Heart right ventricle (tissue), 16 donors: ENCODE measurements around the gene TANC2. TPM values are rescaled to one million over a fixed set of nuclear protein-coding genes. Genes with fewer than 3 reads are reported as not detected.

Source experiments
- ATAC-seq, 8 donors: fragments of 200-7000 bp; cut with Tn5 transposase; one replicate each; pipeline ENCODE4 v1.9.1; 2020; ENCODE audit warnings: mild to moderate bottlenecking in 8 of 8, moderate library complexity in 8 of 8, moderate number of reproducible peaks in 1 of 8
- DNase-seq, 2 donors: peaks; one replicate each; pipeline ENCODE4 v3.0.0-alpha.2; 2020
- H3K27ac ChIP-seq, 10 donors: fragments of 200-600 bp; sonication (generic) in 2 of 10; one replicate each; pipeline versions ENCODE4 v1.5.0 to v1.8.0; 2020 to 2022; ENCODE audit warnings: mild to moderate bottlenecking in 3 of 10
- H3K27me3 ChIP-seq, 7 donors: fragments of 200-600 bp; one replicate each; pipeline ENCODE4 v1.8.0; 2021 to 2022; ENCODE audit warnings: mild to moderate bottlenecking in 2 of 7
- H3K36me3 ChIP-seq, 9 donors: fragments of 200-600 bp; sonication (generic) in 1 of 9; one replicate each; pipeline versions ENCODE4 v1.5.0 to v1.8.0; 2020 to 2022; ENCODE audit warnings: mild to moderate bottlenecking in 2 of 9
- H3K4me1 ChIP-seq, 9 donors: fragments of 200-600 bp; sonication (generic) in 1 of 9; one replicate each; pipeline versions ENCODE4 v1.5.0 to v1.8.0; 2020 to 2022; ENCODE audit warnings: mild to moderate bottlenecking in 4 of 9
- H3K4me3 ChIP-seq, 10 donors: fragments of 200-600 bp; sonication (generic) in 2 of 10; one replicate each; pipeline versions ENCODE4 v1.5.0 to v1.8.0; 2020 to 2022; ENCODE audit warnings: mild to moderate bottlenecking in 7 of 10, moderate library complexity in 2 of 10
- H3K9me3 ChIP-seq, 11 donors: fragments of 200-600 bp in 10 of 11; sonication (generic) in 2 of 11; one replicate each; pipeline versions ENCODE4 v1.5.0 to v1.8.0; 2013 to 2022; ENCODE audit warnings: mild to moderate bottlenecking in 2 of 11, control low read depth in 1 of 11, moderate library complexity in 1 of 11
- WGBS, 2 donors: extraction: QIAGEN DNeasy Blood & Tissue Kit; methylation state at CpG; one replicate each; pipeline ENCODE4 v1.1.7; 2013; ENCODE audit warnings: inconsistent platforms in 1 of 2; 5-methylcytosine and 5-hydroxymethylcytosine counted together
- intact Hi-C, 10 donors: fragments of 100-400 bp; cut with DNase I; formaldehyde crosslinking; loops; one replicate each; pipeline versions ENCODE4 v1.11.1 to v1.14.2; 2022
- polyA plus RNA-seq, 2 donors: library from polyadenylated mRNA; stranded (reverse); fragments of 200-250 nt; gene quantifications; one replicate each; pipeline ENCODE4 v1.2.3, GENCODE V29; 2013
- total RNA-seq, 10 donors: library from RNA; stranded (reverse); fragmentation: NEBNext Ultra II Directional in 3 of 10; extraction: Animal tissue kit (Norgen Biotek cat#: 25700) in 3 of 10; gene quantifications; one replicate each; pipeline versions ENCODE4 v1.2.1 to v1.2.4, GENCODE V29; 2021 to 2023
- TF ChIP-seq, protein P1 (sequence below), 9 donors: fragments of 200-600 bp; sonication (generic) in 2 of 9; IDR thresholded peaks; one replicate each; pipeline versions ENCODE4 v1.5.0 to v1.8.0; 2021 to 2022; ENCODE audit warnings: antibody characterized with exemption in 9 of 9, mild to moderate bottlenecking in 5 of 9, moderate library complexity in 1 of 9
- donor health status: Arrhythmogenic right ventricular cardiomyopathy.
- donor health status: ischemic (EF 13 %, LVEDD 7.1; RV severe dilation, severe dysfunction).
- donor health status: healthy with polysubstance abuse.
- donor health status: DM: no; HTN: yes; CAD: no.
- donor health status: DM: no; HTN: no; CAD: no.
- donor health status: ischemic (EF 25% LVEDD 6.9; RV normal size, moderate dysfunction).
- donor health status: ischemic (EF 25% LVEDD 5.7; RV mildly dilated, moderate dysfunction).
- donor health status: healthy.
- donor health status: DM: yes; HTN: yes; CAD: no.
- donor health status: Ischemic cardiomyopathy.
- donor health status: ischemic (EF 35%, LVEDD 5.7; RV mildly dilated, moderate dysfunction).
- donor health status: nonischemic (EF 11% LVEDD 7.7; RV severe dilation, severe dysfunction).
- donor health status: DM: yes; HTN: yes; CAD: no.
- donor health status: PGD.
- donor health status: ischemic (EF 29% LVEDD 5.4; RV normal size, mild dysfunction).
- donor health status: nonischemic (EF 23%, LVEDD 6.1; RV moderate dilation, normal function).

TANC2 gene
- total and polyA plus RNA-seq, 12 donors = 1.3 to 19.4 (median 8.4) TPM

DNA sequence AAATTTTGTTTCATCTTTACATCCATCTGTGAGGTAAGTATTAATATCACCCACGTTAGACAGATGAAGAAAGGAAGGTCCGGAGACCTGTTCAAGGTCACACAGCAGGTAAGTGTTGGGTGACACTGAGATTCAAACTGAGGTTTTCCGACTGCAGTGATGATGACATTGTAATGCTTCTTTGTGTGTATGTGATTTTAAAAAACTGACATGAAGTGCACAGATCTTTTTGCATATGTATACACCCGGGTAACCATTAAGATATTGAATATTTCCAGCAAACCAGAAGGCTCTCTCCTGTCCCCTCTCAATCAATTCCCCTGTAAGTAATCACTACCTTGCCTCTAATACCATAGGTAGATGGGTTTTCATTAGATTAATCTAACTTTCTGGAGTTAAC is 1.5 kb upstream of the TANC2 start:
- Histone ChIP-seq H3K27me3 (no peaks in the 10 kb centered on the region), H3K27ac (no peak overlapping the region), H3K36me3 (no peaks in the 10 kb centered on the region), H3K4me3 (no peak overlapping the region), H3K9me3 (no peaks in the 10 kb centered on the region), H3K4me1 (peaks cover 3 to 25% (median 22%) of the 10 kb centered on the region in 9 donors)
- intact Hi-C loops = loop anchor here in 2 of 10 donors (10.0 kb wide), 3 partner anchors 140 to 540 kb away; partner anchors contain the start of gene METTL2A (in 1 of the 2)
- ATAC-seq (no peak), DNase-seq (no peak)
- TF ChIP-seq, protein P1, sequence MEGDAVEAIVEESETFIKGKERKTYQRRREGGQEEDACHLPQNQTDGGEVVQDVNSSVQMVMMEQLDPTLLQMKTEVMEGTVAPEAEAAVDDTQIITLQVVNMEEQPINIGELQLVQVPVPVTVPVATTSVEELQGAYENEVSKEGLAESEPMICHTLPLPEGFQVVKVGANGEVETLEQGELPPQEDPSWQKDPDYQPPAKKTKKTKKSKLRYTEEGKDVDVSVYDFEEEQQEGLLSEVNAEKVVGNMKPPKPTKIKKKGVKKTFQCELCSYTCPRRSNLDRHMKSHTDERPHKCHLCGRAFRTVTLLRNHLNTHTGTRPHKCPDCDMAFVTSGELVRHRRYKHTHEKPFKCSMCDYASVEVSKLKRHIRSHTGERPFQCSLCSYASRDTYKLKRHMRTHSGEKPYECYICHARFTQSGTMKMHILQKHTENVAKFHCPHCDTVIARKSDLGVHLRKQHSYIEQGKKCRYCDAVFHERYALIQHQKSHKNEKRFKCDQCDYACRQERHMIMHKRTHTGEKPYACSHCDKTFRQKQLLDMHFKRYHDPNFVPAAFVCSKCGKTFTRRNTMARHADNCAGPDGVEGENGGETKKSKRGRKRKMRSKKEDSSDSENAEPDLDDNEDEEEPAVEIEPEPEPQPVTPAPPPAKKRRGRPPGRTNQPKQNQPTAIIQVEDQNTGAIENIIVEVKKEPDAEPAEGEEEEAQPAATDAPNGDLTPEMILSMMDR (IDR thresholded peaks at IDR 0.05) = no peak
- WGBS, 2 donors = 86 to 88% methylated on average over 4 of the region's 4 CpGs

DNA sequence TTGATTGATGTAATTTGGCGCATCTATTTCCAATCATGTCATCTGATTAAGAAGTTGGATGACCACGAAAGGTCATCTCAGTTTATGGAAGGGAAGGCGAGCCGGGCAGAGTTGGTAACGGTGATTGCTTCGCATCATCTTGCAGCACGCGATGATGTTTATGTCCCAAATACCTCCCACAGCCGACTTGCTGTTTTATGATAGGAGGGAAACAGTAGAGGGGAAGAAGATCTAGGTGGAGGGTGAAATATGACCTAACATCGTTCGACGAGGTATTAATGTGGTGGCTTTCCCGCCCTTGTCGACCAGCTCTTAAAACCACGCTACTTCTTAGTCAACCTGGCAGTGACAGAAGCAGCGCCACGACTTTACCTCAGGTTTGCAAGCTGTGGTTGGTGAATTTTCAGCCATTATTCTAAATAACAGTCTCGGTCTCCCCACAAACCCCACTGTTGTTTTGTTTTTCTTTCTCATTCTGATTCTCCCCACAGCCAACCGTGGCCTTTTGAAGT is 805 bp upstream of the TANC2 start:
- TF ChIP-seq, protein P1 (IDR thresholded peaks at IDR 0.05) = no peak
- Histone ChIP-seq H3K9me3 (no peaks in the 10 kb centered on the region), H3K27me3 (no peaks in the 10 kb centered on the region), H3K4me3 (peak overlapping the region in 9 of 10 donors; percentile 60 to 95 (median 85)), H3K36me3 (no peaks in the 10 kb centered on the region), H3K4me1 (peaks cover 3 to 25% (median 22%) of the 10 kb centered on the region in 9 donors), H3K27ac (peak overlapping the region in 9 of 10 donors; percentile 52 to 81 (median 77))
- WGBS, 2 donors = 75 to 78% methylated on average over 19 of the region's 19 CpGs
- intact Hi-C loops = loop anchor here in 6 of 10 donors (5.0 to 10.0 kb wide), 4 partner anchors 140 to 540 kb away; partner anchors contain the start of gene METTL2A (in 1 of the 6)
- DNase-seq (no peak), ATAC-seq (no peak)

DNA sequence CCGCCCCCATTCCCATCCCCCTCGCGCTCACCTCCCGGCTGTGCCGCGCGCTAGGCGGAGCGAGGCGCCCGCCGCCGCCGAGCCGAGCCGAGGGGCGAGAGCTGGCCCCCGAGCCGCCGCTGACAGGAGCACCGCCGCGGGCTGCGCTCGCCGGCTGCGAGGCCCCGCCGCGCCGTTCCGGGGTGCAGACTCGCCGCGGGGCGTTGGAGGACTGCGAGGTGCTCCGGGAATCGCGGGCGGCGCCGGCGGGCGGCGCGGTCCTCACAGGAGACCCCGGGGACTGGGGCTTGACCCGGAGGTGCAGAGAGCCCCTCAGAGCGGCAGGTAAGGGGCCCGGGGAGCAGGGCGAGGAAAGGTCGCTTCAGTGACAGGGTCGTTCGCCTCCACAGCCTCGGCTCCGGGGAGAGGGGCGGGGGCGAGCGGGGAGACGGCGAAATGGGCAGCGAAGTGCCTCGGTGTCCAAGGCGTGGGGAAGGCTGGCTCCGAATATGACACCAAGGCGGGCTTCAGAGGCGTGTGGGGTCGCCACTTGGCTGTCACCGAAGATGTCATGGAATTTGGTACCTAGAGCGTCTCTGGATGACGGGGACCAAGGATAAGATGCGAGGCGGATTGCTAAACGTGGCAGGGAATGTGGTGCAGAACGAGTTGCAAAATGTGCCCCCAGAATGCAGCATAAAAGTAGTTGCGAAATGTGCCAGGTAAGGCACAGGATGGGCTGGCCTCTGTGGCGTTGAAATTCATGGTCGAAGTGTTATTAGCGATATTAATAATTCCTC is 580 bp downstream of the TANC2 start:
- H3K4me3 ChIP-seq = peak overlapping the region; percentile 80 to 95 (median 84)
- H3K27me3 ChIP-seq = no peaks in the 10 kb centered on the region
- H3K4me1 ChIP-seq = peaks cover 3 to 25% (median 22%) of the 10 kb centered on the region in 9 donors
- no peaks in the 10 kb centered on the region for H3K36me3 ChIP-seq
- no peaks in the 10 kb centered on the region for H3K9me3 ChIP-seq
- TF ChIP-seq, protein P1 (IDR thresholded peaks at IDR 0.05) = no peak
- intact Hi-C loops = loop anchor here in 6 of 10 donors (5.0 to 10.0 kb wide), 4 partner anchors 142 to 542 kb away; partner anchors contain the start of gene METTL2A (in 1 of the 6)
- ATAC-seq = peak in 6 of 8 donors; percentile 35 to 70 (median 50)
- peak; percentile 45 to 73 for DNase-seq
- WGBS, 2 donors = 1% methylated on average over 68 to 79 of the region's 80 CpGs
- H3K27ac ChIP-seq = peak overlapping the region in 9 of 10 donors; percentile 62 to 84 (median 77)

DNA sequence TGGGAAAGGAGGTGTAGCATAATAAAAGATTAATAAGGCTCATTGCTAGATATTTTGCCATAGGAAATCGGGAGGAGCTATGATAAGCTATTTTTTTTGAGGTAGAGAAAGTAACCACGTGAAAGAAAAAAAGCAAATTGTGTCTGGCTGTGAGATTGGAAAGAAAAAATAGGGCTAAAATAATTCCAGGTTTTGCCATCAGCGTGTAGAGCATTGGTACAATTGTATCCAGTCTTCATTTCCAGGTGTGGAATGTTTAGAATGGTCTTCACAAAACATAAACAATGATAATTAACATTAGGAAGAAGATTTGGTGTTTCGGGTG is 1.1 kb downstream of the TANC2 start:
- 15 to 22% methylated on average over 4 of the region's 4 CpGs for WGBS, 2 donors
- intact Hi-C loops = loop anchor here in 6 of 10 donors (5.0 to 10.0 kb wide), 4 partner anchors 142 to 542 kb away; partner anchors contain the start of gene METTL2A (in 1 of the 6)
- ATAC-seq = no peak
- TF ChIP-seq, protein P1 (IDR thresholded peaks at IDR 0.05) = no peak
- Histone ChIP-seq H3K27me3 (no peaks in the 10 kb centered on the region), H3K27ac (peak overlapping the region in 3 of 10 donors; percentile 68 to 77 (median 77)), H3K36me3 (no peaks in the 10 kb centered on the region), H3K4me1 (peaks cover 3 to 25% (median 22%) of the 10 kb centered on the region in 9 donors), H3K4me3 (peak overlapping the region; percentile 80 to 95 (median 84)), H3K9me3 (no peaks in the 10 kb centered on the region)
- no peak for DNase-seq
